Measurements from ENCODE around the gene TCIRG1. TPM values are rescaled to one million over a fixed set of nuclear protein-coding genes. Genes with fewer than 3 reads are reported as not detected.

TCIRG1 gene
- total and polyA plus RNA-seq, 2 of the 13 experiments (the other 11 are each of a cell fraction or from before 2014, with no cell fraction given) = 48.0 to 69.6 TPM

GRCh38 chr11:68043029-68043348, 4.2 kb downstream of the TCIRG1 start:
- no peak overlapping the region for H3K9ac ChIP-seq (ENCODE audit: insufficient read depth, low read depth, low read length)
- POLR2A ChIA-PET = interaction anchor here (1.7 kb wide), 1 partner anchor 10 kb away, joined by 6 read pairs; no protein-coding TSS in a partner anchor
- peaks cover 2 to 18% of the 10 kb centered on the region in 2 experiments; a peak in 4 of 5 replicates for H3K36me3 ChIP-seq (replicated peaks in 1 of 2; ENCODE audit: control insufficient read depth in 1 of 2, insufficient read depth in 2 of 2, low read length in 2 of 2)
- DNase-seq (ENCODE audit: low spot score) (no peak), FAIRE-seq (no peak), ATAC-seq (no peak)
- no peak overlapping the region for H3K4me2 ChIP-seq (ENCODE audit: low read depth, low read length)
- no peak overlapping the region for H3K4me3 ChIP-seq (replicated peaks in 1 of 3; ENCODE audit: insufficient read depth in 1 of 3, low read depth in 2 of 3, low read length in 3 of 3)
- H3K9me3 ChIP-seq (ENCODE audit: low read length) = no peaks in the 10 kb centered on the region
- CTCF ChIA-PET (ENCODE audit: low intra/inter-chr PET ratio, low total read pairs) = no interaction called here
- peaks cover 15% of the 10 kb centered on the region for H3K4me1 ChIP-seq (ENCODE audit: insufficient read depth, low read length)
- TF ChIP-seq SIX1 (CRISPR knock-in tag; IDR thresholded peaks at IDR 0.05; ENCODE audit: borderline replicate concordance) = no peak
- TF ChIP-seq ZNF788 (CRISPR knock-in tag; IDR thresholded peaks at IDR 0.05; ENCODE audit: borderline replicate concordance) = no peak
- TF ChIP-seq EEA1 (CRISPR knock-in tag; IDR thresholded peaks at IDR 0.05; ENCODE audit: borderline replicate concordance) = no peak
- 0 out of 2 replicates have a peak, but pooled peaks have one; percentile 13 for TF ChIP-seq RBFOX2 (IDR thresholded peaks at IDR 0.05; ENCODE audit: low read depth, low read length)
- 93% methylated on average over 3 of the region's 8 CpGs for WGBS (ENCODE audit: low lambda C conversion rate)
- intact Hi-C loops (cut with micrococcal nuclease; ENCODE audit: unreplicated experiment) (no loop called here), in situ Hi-C loops (cut with HindIII; ENCODE audit: extremely low pct_ligation_motif_present, low pct_unique_long_range_greater_than_20kb) (no loop called here)
- peaks cover 17% of the 10 kb centered on the region for H3K79me2 ChIP-seq (ENCODE audit: insufficient read depth, low read length)
- H3K27ac ChIP-seq (ENCODE audit: extremely low read length, insufficient read depth, low read length) = no peak overlapping the region
- no TSS peak for BruUV-seq (replicated peaks)
- no peak overlapping the region for H2AFZ ChIP-seq (ENCODE audit: low read length)
- no peaks in the 10 kb centered on the region for H3K27me3 ChIP-seq (ENCODE audit: control insufficient read depth in 1 of 2, insufficient read depth in 2 of 2, low read length in 2 of 2)
- no peaks in the 10 kb centered on the region for H4K20me1 ChIP-seq (ENCODE audit: insufficient read depth, low read length)

GRCh38 chr11:68043349-68044144, 4.7 kb downstream of the TCIRG1 start:
- H3K9me3 ChIP-seq (ENCODE audit: low read length) = no peaks in the 10 kb centered on the region
- no peak overlapping the region for H3K4me2 ChIP-seq (ENCODE audit: low read depth, low read length)
- H4K20me1 ChIP-seq (ENCODE audit: insufficient read depth, low read length) = no peaks in the 10 kb centered on the region
- no peak for FAIRE-seq
- H2AFZ ChIP-seq (ENCODE audit: low read length) = no peak overlapping the region
- H3K4me1 ChIP-seq (ENCODE audit: insufficient read depth, low read length) = peaks cover 10% of the 10 kb centered on the region
- WGBS (ENCODE audit: low lambda C conversion rate) = 99% methylated on average over 16 of the region's 36 CpGs
- H3K9ac ChIP-seq (ENCODE audit: insufficient read depth, low read depth, low read length) = no peak overlapping the region
- in situ Hi-C loops (cut with HindIII; ENCODE audit: extremely low pct_ligation_motif_present, low pct_unique_long_range_greater_than_20kb) = no loop called here
- H3K27me3 ChIP-seq (ENCODE audit: control insufficient read depth in 1 of 2, insufficient read depth in 2 of 2, low read length in 2 of 2) = no peaks in the 10 kb centered on the region
- H3K27ac ChIP-seq (ENCODE audit: extremely low read length, insufficient read depth, low read length) = no peak overlapping the region
- no peak overlapping the region for H3K4me3 ChIP-seq (replicated peaks in 1 of 3; ENCODE audit: insufficient read depth in 1 of 3, low read depth in 2 of 3, low read length in 3 of 3)
- no peak for DNase-seq (ENCODE audit: low spot score)
- ChIA-PET CTCF (ENCODE audit: low intra/inter-chr PET ratio, low total read pairs) (no interaction called here), POLR2A (interaction anchor here (1.7 kb wide), 1 partner anchor 9 kb away, joined by 6 read pairs; no protein-coding TSS in a partner anchor)
- peaks cover 2 to 19% of the 10 kb centered on the region in 2 experiments; a peak in 4 of 5 replicates for H3K36me3 ChIP-seq (replicated peaks in 1 of 2; ENCODE audit: control insufficient read depth in 1 of 2, insufficient read depth in 2 of 2, low read length in 2 of 2)
- intact Hi-C loops (cut with micrococcal nuclease; ENCODE audit: unreplicated experiment) = no loop called here
- H3K79me2 ChIP-seq (ENCODE audit: insufficient read depth, low read length) = peaks cover 17% of the 10 kb centered on the region
- no peak for ATAC-seq
- BruUV-seq (replicated peaks) = no TSS peak
- no peak for TF ChIP-seq ZNF766 (CRISPR knock-in tag; IDR thresholded peaks at IDR 0.05; ENCODE audit: borderline replicate concordance)
- TF ChIP-seq ATF6 (CRISPR knock-in tag; conservative IDR thresholded peaks at IDR 0.05) = no peak
- TF ChIP-seq CEBPZ (IDR thresholded peaks at IDR 0.05; ENCODE audit: low read length) = no peak
- no peak for TF ChIP-seq BCLAF1 (IDR thresholded peaks at IDR 0.05)

All from HepG2 (cell line).